ENCODE results near the gene TESK1.
A peak's percentile ranks its signal among the peaks of the same experiment; 100 is the strongest.

TESK1 gene, protein sequence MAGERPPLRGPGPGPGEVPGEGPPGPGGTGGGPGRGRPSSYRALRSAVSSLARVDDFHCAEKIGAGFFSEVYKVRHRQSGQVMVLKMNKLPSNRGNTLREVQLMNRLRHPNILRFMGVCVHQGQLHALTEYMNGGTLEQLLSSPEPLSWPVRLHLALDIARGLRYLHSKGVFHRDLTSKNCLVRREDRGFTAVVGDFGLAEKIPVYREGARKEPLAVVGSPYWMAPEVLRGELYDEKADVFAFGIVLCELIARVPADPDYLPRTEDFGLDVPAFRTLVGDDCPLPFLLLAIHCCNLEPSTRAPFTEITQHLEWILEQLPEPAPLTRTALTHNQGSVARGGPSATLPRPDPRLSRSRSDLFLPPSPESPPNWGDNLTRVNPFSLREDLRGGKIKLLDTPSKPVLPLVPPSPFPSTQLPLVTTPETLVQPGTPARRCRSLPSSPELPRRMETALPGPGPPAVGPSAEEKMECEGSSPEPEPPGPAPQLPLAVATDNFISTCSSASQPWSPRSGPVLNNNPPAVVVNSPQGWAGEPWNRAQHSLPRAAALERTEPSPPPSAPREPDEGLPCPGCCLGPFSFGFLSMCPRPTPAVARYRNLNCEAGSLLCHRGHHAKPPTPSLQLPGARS

DNA sequence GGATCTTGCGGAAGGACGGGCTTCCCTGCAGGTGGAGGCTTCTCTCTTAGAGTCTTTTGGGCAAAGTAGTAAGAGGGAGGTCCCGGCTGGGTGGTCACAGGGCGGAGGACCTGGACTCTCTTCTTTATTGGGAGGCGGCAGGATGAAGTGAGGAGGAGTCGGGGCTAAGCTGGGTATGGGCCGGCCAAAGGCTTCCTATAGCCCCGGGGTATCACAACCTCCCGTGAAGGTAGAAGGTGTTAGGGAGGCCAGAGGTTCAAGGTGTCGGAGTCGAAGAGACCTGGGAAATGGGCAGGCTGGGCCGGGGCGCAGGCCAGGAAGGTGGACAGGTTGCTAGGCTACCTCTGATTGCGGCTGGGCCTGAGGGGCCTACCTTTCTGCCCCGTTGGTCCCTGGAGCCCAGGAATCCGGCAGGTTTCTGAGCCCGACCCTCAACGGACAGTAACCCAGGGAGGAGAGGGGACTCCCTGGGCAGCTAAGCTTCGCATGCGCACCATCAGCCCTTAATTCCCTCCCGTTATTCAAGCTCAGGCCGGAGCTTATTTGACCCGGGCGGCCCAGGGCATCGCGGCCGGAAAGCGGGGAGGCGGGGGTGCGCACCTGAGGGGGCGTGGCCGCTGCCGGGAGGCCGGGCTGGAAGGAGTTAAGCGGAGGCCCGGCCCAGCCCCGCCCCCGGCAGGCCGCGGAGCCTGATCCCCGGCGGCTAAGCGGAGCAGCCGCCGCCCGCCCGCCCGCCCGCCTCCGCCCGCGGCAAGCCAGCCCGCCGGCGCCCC is at the start of gene TESK1:
Gene TESK1 (plus strand): TSS at position 685 of the 773 bp plus-strand sequence. CDS start 358 bp downstream, outside the sequence.
- peak; percentile 66 for DNase-seq

- DNase-seq = no peak
Observed at GRCh38 chr9:35555881-35556280, 49.2 kb upstream of the TESK1 start.

GRCh38 chr9:35556776-35557175 is 48.3 kb upstream of the TESK1 start:
- no peak for DNase-seq

- no peak for DNase-seq
Observed at GRCh38 chr9:35557320-35557719, 47.7 kb upstream of the TESK1 start.

- no peak for DNase-seq
Observed at GRCh38 chr9:35558185-35558584, 46.9 kb upstream of the TESK1 start.

- no peak for DNase-seq
Observed at GRCh38 chr9:35559792-35560530, 45.1 kb upstream of the TESK1 start.

DNA sequence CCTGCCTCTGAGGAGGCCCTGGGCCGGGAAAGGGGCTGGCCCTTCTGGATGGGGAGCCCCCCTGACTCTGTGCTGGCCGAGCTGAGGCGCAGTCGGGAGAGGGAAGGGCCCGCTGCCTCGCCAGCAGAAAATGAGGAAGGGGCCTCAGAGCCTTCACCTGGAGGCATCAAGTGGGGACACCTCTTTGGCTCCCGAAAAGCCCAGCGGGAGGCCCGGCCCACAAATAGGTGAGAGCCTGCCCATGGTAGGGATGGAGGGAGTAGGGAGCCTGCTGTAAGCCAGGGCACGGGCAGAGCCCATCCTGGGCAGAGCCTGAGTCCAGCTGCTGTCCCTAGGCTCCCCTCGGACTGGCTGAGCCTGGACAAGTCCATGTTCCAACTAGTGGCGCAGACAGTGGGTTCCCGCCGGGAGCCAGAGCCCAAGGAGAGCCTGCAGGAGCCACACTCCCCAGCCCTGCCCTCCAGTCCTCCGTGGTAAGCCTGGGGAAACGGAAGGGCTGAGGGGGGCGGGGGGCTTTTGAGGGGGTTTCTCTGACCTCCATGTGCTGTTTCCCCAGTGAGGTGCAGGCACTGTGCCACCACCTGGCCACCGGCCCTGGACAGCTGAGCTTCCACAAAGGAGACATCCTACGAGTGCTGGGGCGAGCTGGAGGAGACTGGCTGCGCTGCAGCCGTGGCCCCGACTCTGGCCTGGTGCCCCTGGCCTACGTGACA is 44.3 kb upstream of the TESK1 start:
- DNase-seq = no peak

DNA sequence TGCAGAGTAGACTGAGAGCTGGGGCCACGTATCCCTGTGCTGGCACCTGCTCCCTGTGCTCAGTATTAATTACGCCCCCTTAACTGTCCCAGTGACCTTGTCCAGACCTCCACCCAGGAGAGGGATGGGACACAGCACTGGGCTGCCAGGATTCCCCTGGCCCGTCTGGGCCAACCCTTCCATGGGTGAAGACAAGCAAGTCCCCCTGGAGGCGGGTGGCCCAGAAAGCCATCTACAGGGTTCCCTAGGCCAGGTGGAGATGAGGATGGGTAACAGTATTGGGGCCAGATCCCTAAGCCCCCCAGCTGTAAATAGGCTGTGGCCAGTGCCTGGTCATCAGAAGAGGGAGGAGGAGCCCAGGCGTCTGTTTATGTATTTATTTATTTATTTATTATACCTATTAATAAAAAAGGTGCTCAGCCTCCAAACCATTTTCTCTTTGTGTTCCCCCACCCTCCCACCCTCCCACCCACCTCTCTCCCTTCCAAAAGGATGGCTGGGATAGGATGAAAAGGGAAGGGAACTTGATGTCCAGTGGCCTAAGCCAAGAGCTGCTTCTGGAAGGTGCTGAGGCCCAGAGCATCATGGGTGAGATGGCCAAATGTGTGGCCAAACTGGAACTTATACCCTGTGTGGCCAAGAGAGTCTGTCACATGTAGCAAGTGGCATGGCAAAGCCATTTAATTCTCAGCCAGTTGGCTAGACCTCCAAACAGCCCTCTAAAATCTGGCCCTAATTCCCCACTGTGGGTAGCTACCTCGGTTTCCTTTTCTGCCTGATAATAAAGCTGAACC is 43.4 kb upstream of the TESK1 start:
- no peak for DNase-seq

- DNase-seq = no peak
Observed at GRCh38 chr9:35562895-35563780, 41.9 kb upstream of the TESK1 start.

GRCh38 chr9:35563791-35564197 is 41.3 kb upstream of the TESK1 start:
- DNase-seq = peak; percentile 18

- no peak for DNase-seq
Observed at GRCh38 chr9:35564658-35565061, 40.4 kb upstream of the TESK1 start.

- no peak for DNase-seq
Observed at GRCh38 chr9:35566417-35566816, 38.6 kb upstream of the TESK1 start.

- DNase-seq = no peak
Observed at GRCh38 chr9:35568196-35568595, 36.9 kb upstream of the TESK1 start.

DNA sequence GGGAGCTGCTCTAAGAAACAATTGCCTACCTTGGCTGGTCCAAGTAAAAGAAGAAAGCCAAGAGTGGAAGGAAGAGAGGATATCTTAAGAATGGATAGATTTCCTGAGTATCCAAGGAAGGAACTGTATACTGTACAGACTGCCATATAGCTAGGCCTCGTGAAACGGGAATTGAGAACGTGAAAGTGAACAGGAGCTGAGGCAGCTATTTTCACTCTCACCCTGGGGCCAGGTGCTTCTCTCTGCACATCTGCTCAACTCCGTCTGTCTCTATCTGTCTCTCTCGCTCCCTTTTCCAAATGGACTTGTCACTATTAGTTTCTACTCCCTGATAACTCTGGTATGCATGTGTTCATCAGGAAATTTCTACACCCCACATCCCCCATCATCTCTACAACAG is 35.9 kb upstream of the TESK1 start:
- DNase-seq = no peak

DNA sequence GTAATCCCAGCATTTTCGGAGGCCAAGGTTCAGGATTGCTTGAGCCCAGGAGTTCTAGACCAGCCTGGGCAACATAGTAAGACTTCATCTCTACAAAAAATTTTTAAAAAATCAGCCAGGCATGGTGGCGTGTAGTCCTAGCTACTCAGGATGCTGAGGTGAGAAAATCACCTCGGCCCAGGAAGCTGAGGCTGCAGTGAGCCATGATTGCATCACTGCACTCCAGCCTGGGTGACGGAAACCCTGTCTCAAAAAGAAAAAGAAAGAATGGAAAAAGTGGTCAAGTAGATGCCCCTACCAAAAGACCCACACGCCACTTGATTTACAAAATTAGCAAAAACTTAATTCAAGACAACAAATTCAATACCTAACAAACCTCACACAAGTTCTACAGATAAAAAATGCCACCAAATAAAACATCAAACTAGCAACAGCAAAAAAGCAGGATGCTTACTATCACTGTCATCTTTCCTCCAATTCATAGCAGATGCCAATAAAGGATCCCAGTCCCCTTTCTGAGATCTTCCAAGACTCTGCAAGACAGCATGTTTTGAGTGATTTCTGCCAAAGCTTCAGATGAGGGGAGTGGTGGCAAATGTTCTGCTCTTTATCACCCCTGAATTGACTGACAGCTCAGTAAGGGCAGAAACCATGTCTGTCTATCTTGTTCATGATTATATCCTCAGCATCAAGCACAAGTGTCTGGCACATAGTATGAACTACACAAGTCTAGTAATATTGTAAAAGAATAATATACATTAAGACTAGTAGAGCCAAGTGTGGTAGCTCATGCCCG is 34.2 kb upstream of the TESK1 start:
- DNase-seq = no peak

DNA sequence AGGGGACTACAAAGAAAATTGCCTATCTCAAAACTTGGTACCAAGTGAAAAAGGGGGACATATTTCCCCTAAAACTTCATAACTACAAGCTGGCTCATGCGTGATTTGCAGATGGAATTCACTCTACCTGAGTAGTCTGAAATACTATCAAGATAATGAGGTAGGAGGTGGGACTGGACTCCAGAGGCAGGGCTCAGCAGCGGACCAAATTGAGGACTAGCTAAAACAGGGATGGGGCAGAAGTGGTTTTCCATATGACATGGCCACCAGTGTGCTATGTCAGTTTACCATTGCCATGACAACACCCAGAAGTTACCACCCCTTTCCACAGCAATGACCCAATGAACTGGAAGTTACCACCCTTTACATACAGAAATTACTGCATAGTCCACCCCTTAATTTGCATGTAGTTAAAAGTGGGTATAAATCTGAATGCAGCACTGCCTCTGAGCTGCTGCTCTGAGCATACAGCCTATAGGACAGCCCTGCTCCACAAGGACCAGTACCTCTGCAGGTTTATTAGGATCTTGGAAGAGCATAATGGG is 30.4 kb upstream of the TESK1 start:
- DNase-seq = no peak

GRCh38 chr9:35575478-35575877 is 29.6 kb upstream of the TESK1 start:
- DNase-seq = no peak

GRCh38 chr9:35577486-35577885 is 27.6 kb upstream of the TESK1 start:
- no peak for DNase-seq

GRCh38 chr9:35579130-35579529 is 25.9 kb upstream of the TESK1 start:
- no peak for DNase-seq

Data from COR-L47 (cell line).